Activated naive CD4-positive, alpha-beta T cell treated with Interleukin-2 at 50 U/mL for 16 hours (primary cell): ENCODE results near the gene OVCA2.
A peak's percentile ranks its signal among the peaks of the same experiment; 100 is the strongest.

Source experiments
- DNase-seq: peaks from one replicate; pipeline ENCODE4 v3.0.0-alpha.2; 2020

Gene OVCA2

GRCh38 chr17:2067048-2067561, 25.3 kb downstream of the OVCA2 start:
- DNase-seq = no peak

GRCh38 chr17:2067608-2068024, 25.8 kb downstream of the OVCA2 start:
- DNase-seq = no peak

GRCh38 chr17:2068031-2068518, 26.3 kb downstream of the OVCA2 start:
- no peak for DNase-seq

- peak; percentile 15 for DNase-seq
Observed at GRCh38 chr17:2068519-2069051, 26.8 kb downstream of the OVCA2 start.

- peak; percentile 78 for DNase-seq
Observed at GRCh38 chr17:2070241-2071023, 28.6 kb downstream of the OVCA2 start.

- DNase-seq = no peak
Observed at GRCh38 chr17:2071024-2071385, 29.2 kb downstream of the OVCA2 start.

GRCh38 chr17:2071455-2072281, 29.8 kb downstream of the OVCA2 start:
- DNase-seq = no peak

- DNase-seq = no peak
Observed at GRCh38 chr17:2074919-2075318, 33.1 kb downstream of the OVCA2 start.

GRCh38 chr17:2075336-2076086, 33.7 kb downstream of the OVCA2 start:
- DNase-seq = no peak

GRCh38 chr17:2076087-2076984, 34.5 kb downstream of the OVCA2 start:
- no peak for DNase-seq

GRCh38 chr17:2077040-2077439, 35.2 kb downstream of the OVCA2 start:
- DNase-seq = no peak

- DNase-seq = no peak
Observed at GRCh38 chr17:2081564-2081963, 39.7 kb downstream of the OVCA2 start.

- no peak for DNase-seq
Observed at GRCh38 chr17:2082003-2082781, 40.4 kb downstream of the OVCA2 start.

GRCh38 chr17:2083613-2084035, 41.8 kb downstream of the OVCA2 start:
- DNase-seq = no peak

- no peak for DNase-seq
Observed at GRCh38 chr17:2084036-2084765, 42.4 kb downstream of the OVCA2 start.

GRCh38 chr17:2084766-2085647, 43.2 kb downstream of the OVCA2 start:
- no peak for DNase-seq

- no peak for DNase-seq
Observed at GRCh38 chr17:2085648-2085949, 43.8 kb downstream of the OVCA2 start.

- no peak for DNase-seq
Observed at GRCh38 chr17:2086306-2086705, 44.5 kb downstream of the OVCA2 start.

GRCh38 chr17:2087597-2088211, 45.9 kb downstream of the OVCA2 start:
- DNase-seq = peak; percentile 66
